Activated CD4-positive, alpha-beta T cell treated with anti-CD3 and anti-CD28 coated beads, Interleukin-2, amount 50 U/mL, for 48 hours (primary cell): ENCODE data around the gene ITGAD.
"Not testable (repeated sequence)": the region's sequence is repeated elsewhere in the genome, so short reads cannot be mapped to it uniquely, and the experiment has no call there.

Experiments
- DNase-seq, 2 experiments: peaks; one replicate each; pipeline ENCODE4 v3.0.0-alpha.2; 2020

Gene ITGAD

GRCh38 chr16:31435341-31436220 lies 42.4 kb downstream of the ITGAD start:
- no peak for DNase-seq

- no peak for DNase-seq
These were observed 43.3 kb downstream of the ITGAD start for GRCh38 chr16:31436221-31437045.

- DNase-seq = no peak
These were observed 45.3 kb downstream of the ITGAD start for GRCh38 chr16:31438414-31438813.

GRCh38 chr16:31439023-31439422 lies 45.9 kb downstream of the ITGAD start:
- not testable (repeated sequence) for DNase-seq

GRCh38 chr16:31439519-31439918 lies 46.4 kb downstream of the ITGAD start:
- no peak for DNase-seq

GRCh38 chr16:31440516-31441184 lies 47.5 kb downstream of the ITGAD start:
- DNase-seq = no peak

- DNase-seq = no peak
These were observed 48.8 kb downstream of the ITGAD start for GRCh38 chr16:31441956-31442355.

GRCh38 chr16:31445931-31446330 lies 52.8 kb downstream of the ITGAD start:
- DNase-seq = not testable (repeated sequence)

GRCh38 chr16:31451201-31451600 lies 58.1 kb downstream of the ITGAD start:
- DNase-seq = no peak

- no peak for DNase-seq
These were observed 58.7 kb downstream of the ITGAD start for GRCh38 chr16:31451681-31452351.

GRCh38 chr16:31452631-31453106 lies 59.5 kb downstream of the ITGAD start:
- DNase-seq = no peak

GRCh38 chr16:31453255-31454204 lies 60.4 kb downstream of the ITGAD start:
- DNase-seq = no peak

- peak in 1 of 2 experiments; percentile 51 for DNase-seq
These were observed 62.6 kb downstream of the ITGAD start for GRCh38 chr16:31455601-31456314.

GRCh38 chr16:31456988-31457360 lies 63.8 kb downstream of the ITGAD start:
- DNase-seq = no peak

- peak; percentile 41 to 62 for DNase-seq
These were observed 65.1 kb downstream of the ITGAD start for GRCh38 chr16:31458073-31458843.

GRCh38 chr16:31458844-31459686 lies 65.9 kb downstream of the ITGAD start, which contains the start of gene ARMC5:
Gene ARMC5 (plus strand): TSS chr16:31459501. CDS start chr16:31459525, 24 bp downstream.
- peak; percentile 97 for DNase-seq

- DNase-seq = peak; percentile 100
These were observed 66.8 kb downstream of the ITGAD start for GRCh38 chr16:31459687-31460581.

- no peak for DNase-seq
These were observed 67.5 kb downstream of the ITGAD start for GRCh38 chr16:31460582-31461002.
